DMS 273 (cell line): Measurements from ENCODE around the gene NCBP2L.

Experiments
- DNase-seq: peaks from one replicate; lab custom pipeline; 2025; ENCODE audit not compliant: unreplicated experiment; lab: John Stamatoyannopoulos, UW

Gene NCBP2L

DNA sequence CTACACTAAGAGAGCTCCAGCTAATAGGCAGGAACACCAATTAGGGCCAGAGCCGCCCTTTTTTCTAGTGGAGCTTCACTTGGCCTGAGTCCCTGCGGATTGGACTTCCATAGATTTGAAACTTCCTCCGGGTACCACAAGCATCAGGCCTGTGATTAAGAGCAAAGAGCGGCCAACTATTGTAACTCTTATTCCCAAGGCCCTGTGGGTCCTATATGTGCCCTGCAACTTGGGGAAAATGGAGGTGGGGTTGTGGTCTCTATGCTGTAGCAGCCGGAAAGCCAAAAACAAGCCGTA lies at the start of gene NCBP2L:
Gene NCBP2L, plus strand, starts transcription at position 198 of the 297 bp plus-strand sequence. CDS start 16,488 bp downstream, outside the sequence.
- DNase-seq, result no peak

DNA sequence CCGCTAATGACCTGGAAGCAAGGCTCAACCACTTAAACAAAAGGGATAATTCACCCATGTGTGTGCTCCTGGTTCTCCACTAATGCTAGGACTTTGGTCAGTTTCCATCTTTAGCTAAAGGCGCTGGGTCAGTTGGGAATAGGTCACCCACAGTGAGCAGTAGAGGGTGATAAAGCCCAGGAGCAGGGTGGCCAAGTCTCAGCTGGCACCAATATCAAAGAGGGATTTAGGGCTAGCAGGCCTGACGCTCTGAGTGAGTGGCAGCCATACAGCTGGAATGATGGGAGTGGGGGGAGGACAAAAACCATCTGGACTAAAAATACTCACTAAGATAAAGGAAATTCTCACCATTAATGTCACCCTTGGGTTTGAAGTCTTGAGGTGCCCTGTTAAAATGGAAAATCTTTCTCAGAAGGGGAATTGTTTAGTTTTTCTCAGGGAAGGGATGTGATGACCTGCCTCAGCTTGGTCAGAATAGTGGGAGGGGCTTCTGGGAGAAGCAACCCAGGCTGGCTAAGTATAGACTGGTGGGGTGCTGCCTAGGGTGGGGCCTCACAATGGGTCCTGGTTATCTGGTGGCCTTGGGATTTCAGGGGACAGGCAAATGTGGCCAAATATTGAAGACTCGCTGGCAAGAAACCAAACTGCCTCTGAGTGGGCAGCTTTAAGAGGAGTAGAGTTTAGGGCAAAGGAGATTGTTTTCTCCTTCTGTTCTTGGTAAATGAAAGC lies 49.0 kb upstream of the NCBP2L start:
- peak; percentile 43 for DNase-seq

DNA sequence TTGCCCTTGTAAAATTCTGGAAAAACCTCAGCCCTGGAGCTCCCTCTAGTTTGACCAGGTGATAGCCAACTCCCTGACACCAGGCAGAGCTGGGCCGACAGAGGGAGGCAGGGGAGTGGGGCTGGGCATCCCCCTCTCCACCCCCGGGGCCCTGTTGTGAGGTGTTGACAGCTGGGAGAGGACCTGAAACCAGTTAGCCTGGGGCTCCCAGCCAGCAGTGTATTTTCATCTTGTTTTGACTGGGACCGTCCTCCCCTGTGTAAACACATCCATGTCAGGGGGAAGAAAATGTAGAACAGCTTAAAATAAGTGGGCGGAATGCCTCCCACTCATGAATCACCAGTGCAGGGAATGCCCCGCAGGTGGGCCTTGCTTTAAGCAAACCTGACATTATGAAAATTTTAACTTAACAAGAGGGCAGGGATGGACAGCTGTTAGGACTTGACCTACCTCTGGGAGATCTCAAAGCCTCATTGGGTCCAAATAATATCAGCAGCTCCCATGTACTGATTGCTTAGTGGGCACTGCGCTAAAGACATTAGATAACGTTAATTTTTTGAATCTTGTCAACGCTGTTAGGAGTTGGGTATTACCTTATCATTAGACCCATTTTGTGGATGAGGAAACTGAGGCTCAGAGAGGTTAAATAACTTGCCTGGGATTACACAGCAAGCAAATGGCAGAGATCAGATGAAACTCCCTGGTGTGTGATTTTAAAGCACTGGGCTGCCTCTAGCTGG lies 47.8 kb upstream of the NCBP2L start:
- DNase-seq, result peak; percentile 69

DNA sequence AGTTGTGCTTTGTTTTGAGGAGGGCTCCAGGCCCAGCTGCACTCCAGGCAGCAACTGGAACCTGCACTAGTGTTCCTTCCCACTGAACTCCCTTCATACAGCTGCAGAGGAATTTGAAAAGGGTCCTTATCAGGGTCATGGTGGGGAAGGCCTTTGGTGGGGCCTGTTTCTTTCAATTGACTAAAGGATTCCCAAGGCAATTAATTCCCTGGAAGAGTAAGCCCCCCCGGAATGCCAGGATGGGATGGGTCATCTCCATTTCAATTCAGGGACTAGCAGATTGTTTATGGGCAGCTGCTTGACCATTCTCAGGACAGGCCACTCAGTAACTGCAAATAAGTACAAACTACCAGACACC lies 47.3 kb upstream of the NCBP2L start:
- no peak for DNase-seq

DNA sequence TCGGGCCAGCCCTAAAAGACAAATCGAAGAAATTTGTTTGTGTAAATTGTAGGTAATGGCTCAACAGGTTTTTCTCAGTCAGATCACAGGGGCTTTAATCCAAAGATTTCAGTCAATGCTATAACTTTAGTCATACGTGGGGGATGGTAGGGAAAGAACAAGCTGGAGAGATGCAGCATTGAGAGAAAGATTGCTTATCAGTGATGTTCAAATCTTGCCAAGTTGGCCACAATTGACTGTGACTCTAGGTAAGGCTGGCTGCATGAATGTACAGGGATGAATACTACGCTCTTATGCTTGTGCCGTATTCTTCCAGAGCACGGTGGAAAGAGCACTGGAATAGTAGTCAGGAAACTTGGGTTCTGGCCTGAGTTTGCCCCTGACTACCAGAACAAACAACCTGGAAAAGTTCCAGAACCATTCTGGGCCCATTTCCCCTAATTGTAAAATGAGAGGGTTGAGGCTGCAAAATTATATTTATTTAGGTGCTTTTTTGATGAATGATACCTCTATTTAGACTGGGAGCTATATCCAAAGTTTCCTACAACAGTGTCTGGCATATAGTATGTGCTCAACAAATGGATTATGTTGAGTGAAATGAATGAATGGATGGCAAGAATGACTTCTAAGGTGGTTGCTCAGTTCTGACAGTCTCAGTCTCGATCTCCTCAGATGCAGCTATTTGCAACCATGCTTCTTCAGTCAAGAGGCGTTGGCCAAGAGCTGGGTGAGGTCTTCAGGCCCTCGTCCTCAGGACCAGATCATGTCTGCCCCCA lies 46.4 kb upstream of the NCBP2L start:
- no peak for DNase-seq

DNA sequence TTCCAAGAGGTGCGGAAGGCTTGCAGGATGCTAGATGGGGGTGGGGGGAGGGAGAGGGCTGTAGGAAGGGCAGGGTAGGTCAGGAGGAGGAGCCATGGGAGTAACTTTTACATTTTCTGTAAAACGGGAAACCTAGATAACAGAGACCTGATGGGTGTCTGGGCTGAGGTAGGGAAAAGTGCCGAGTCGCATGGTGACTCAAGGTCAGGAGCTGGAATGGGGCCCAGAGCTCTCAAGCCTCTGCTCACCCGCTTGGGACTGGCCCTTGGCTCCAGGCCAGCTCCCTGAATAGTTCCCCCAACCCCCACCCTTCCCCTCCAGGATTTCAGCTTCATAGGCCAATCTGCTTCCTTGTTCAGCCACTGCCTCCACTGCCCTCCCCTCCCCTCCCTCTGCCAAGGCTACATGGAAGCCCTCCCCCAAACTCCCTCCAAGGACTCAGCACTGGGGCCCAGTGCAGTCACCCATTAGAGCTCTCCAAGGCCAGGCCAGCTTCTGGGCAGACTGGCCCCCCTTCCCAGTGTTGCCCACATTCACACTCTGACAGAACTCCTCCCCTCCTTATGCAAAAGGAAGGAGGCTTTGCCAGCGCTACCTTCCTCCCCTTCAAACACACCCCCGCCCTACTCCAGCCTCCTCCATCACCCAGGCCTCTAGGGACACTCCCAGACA lies 45.6 kb upstream of the NCBP2L start:
- peak; percentile 62 for DNase-seq

DNA sequence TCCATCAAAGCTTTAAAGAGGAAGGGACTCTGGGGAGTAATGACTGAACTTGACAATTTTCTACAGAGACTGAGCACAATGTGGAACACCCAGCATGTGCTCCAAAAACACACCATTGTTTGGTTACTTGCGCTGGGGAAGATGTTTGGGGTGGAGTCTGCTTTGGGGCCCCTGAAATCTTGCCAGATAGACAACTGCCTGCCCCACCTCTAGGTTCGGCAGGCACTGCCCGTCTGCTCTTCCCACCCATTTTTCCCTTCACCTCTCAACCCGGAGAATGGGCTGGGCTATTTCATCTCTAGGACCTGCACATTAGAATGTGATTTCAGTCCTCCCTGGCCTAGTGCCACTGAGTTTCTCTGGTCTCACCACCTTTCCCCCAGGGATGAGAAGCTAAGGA lies 43.8 kb upstream of the NCBP2L start:
- no peak for DNase-seq

DNA sequence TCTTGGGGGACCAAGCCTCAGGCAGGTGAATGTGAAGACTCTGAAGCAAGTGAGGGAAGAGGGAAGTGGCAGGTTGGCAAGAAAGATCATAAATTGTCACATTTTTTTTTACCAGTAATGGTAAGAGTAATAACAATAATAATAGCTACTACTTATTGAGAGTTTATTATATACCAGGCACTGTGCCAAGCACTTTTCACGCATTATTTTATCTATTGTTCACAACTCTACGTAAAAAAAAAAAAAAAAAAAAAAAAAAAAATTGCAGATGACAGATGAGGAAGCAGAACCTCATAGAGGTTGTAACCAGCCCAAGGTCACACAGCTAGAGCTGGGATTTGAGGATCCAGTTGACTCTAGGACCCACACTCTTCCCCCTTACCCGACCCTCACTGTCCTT lies 42.9 kb upstream of the NCBP2L start:
- no peak for DNase-seq

DNA sequence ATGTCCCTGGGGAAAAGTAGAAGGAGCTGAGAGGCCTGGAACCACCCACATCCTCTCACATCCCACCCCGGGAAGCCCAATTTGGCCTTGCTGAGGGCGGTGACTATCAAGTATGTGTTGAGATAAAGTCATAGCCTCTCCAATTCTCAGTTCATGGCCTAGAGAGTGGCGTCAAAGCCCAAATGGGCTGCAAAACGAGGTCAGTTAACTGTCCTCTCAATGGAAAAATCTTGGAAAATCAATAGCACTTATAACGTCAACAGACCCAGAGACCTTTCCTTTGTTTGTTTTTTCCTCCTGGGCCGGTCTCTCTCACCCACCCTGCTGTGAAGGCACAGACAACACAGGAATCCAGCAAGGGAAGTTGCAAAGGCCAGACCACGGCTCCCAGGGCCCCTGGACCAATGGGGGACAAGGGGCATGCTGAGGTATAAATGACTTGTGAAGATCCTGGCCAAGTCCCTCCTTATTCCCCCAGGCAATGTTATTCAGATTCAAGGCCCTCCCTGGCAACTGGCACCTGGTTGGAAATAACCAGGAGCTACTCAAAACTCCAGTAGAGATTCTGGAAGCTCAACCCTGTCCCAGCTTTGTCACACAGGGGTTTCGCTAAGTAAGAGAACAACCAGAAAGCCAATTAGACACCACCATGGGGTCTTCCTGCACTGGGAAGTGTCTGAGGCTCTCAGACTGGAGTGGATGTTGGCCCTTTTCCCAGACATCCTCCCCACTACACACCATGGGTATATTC lies 40.6 kb upstream of the NCBP2L start:
- DNase-seq, result no peak

DNA sequence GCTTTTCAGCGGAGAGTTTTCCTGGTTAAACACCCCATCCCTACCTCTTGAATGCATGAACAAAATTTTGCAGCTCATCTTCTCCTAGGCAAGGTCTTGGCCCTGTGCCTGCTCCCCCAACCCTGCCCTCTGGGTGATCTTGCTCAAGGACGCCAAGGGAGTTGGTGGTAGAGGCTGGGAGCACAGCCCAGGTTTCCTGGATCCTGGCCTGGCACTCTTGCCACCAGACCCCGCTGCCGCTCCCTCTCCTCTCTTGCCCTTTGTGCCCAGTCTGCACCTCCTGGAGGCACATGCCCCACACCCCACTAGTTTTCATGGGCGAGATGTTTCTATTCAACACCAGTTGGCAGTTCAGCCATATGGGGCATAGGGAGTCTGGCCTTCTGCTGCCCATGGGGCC lies 39.3 kb upstream of the NCBP2L start:
- DNase-seq, result peak; percentile 38

DNA sequence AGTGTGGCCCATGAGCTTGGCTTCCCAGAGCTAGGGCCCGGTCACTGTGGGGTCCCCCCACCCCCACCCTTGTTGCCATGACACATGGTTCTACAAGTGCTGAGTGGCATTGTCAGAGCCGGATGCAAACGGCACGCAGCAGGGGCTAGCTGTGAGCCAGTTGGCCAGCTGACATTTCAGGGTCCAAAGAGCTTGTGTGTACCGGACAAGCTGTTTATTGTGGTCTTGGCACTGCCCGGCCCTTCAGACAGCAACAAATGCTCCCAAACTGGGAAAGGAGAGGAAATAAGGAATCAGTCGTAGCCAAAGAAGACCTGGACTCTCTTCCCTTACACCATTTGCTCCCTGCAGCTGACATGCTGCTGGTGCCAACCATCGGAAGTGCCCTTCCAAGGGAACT lies 38.8 kb upstream of the NCBP2L start:
- DNase-seq, result no peak

DNA sequence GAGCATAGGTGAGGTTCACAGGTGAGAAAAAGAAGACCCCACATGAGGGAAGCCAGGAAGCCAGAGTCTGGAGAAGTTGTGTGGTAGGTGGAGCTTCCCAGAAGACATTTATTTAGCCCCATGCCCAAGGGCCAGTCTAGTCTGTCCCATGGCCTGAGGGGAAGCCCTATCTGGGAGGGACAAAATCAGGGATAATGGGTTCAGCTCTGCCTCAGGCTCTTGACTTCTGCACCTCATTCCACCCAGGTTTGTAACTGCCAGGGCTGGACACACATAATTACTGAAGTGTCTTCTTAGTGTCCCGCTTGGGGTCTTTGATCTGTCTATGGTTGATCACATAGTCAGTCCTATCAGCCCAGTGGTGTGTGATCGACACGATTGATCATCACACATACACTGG lies 38.0 kb upstream of the NCBP2L start:
- DNase-seq, result no peak

DNA sequence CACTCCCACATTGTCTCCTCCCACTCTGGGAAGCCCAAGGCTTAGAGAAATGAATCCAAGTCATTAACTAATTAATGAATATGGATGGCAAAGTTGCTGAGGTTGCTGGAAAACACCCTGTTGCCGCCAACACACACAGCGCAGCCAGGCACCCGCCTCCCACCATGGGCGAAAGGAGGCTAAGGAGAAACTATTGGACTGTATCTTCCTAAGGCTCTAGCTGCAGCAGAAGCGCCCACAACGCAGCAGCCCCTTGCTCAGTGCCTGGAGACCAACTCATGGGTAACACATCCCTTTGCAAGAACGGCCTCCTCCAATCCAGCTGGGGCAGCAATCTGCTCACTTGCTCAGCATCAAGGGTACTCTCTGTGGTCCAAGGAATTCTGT lies 36.1 kb upstream of the NCBP2L start:
- DNase-seq, result no peak

DNA sequence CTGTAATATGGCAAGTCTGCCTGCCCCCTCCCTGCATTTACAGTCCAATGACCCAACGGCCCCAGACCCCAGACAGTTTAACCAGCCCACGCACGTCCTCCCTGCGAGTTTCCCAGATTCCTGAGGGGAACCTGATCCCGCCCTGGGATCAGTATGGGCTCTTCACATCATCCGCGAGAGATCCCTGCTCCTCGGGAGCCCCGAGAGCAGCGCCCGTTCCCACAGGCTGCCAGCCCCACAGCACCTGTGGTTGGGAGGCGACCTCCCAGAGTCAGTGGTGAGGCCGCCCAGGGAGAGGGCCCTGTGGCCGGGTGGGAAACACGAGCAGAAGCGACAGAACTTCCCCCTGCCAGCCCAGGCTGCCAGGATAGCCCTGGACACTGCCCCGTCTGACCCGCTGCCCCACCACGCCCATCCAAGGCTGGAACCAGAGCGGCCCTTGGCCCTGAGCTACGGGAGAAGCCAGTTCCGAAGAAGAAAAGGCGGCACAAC lies 34.8 kb upstream of the NCBP2L start:
- no peak for DNase-seq

DNA sequence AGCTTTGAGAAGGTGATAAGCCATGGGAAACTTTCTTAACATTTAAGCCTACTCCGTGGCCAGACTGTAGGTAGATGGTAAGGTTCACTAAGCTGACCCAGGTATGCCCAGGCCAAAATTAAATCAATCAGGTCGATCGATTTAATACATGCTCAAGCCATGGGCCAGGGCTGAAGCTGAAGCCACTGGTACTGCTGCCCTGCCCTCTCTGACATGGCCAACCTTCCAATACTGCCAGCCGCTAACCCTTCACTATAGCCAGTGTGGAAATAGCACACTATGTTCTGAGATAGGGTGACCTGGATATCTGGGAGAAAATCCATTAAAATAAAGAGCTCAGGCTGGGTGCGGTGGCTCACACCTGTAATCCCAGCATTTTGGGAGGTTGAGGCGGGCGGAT lies 33.5 kb upstream of the NCBP2L start:
- no peak for DNase-seq

DNA sequence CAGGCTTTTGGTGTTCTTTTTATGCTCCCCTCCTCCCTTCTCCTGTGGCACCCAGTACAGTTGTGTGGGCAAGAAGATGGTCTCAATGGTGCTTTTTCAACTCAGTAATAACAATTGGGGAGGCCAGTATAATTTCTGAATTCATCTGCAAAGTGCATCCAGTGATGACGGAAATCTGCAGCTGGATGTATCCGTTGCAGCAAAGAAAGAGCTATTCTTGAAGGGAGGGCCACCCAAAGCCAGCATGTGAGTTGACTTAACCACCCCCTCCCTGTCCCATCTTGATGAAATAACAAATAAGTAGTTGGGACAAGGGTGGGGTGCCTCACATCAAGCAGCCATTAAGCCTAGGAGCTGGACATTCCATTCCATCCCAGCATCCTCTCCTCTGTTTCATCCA lies 32.7 kb upstream of the NCBP2L start:
- DNase-seq, result no peak

DNA sequence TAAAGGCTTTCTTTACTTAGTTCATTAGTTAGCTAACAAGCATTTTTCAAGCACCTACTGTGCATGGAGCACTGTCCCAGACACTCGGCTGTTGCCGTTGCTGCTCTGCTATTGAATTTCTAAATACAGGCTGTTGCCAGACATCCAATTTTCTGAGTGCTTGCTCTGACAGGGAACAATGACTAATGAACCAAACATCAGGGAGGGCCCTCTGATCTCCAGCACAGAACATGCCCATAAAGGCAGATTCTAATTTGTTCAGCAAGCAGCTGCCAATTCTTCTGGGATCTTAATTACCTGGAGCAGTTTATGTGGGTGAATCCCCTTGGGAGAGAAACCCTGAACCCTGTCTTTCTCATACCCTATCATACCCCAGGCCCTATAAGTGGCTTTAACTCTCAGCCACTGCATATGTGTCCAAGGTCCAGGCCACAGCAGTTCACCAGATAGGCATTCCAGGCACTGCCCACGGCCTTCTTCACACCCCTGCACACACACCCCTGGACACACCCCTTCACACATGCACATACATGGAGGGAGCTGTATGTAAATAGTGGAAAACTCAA lies 29.9 kb upstream of the NCBP2L start:
- peak; percentile 13 for DNase-seq

DNA sequence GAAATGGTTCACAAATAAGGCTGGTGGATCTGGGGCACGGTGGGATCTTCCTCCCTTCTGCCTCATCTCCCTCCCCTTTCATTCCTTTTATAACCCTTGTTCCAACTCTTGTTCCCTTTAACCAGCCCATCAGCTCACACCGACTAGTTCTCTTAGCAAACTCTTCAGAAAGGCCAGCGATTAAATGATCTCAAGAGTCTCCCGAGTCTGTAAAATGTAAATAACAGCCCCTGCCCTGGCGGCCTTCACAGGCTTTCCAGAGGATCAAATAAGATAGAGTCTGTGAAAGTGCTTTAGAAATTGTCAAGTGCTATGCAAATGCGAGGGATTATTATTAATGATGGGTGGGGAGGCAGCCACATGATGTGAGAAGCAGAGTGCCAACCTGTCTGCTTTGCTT lies 29.0 kb upstream of the NCBP2L start:
- DNase-seq, result no peak

DNA sequence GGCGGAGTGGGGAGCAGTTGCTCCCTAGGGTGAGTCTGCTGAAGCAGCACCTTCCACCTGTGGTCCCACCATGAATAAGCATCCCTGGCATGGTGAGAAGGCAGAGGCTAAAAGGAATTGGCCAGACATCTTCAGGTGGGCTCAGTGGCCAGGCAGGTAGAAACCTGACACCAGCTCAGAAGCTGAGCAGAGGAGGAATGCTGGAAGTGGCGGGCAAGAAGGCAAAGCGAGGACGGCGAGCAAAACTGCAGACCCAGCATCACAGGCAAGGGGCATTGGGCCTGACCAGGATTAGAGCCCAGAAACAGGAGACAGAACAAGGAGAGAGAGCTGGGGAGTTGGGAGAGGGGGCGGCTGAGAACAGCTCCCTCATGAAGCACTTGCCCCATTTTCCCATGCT lies 27.3 kb upstream of the NCBP2L start:
- no peak for DNase-seq

DNA sequence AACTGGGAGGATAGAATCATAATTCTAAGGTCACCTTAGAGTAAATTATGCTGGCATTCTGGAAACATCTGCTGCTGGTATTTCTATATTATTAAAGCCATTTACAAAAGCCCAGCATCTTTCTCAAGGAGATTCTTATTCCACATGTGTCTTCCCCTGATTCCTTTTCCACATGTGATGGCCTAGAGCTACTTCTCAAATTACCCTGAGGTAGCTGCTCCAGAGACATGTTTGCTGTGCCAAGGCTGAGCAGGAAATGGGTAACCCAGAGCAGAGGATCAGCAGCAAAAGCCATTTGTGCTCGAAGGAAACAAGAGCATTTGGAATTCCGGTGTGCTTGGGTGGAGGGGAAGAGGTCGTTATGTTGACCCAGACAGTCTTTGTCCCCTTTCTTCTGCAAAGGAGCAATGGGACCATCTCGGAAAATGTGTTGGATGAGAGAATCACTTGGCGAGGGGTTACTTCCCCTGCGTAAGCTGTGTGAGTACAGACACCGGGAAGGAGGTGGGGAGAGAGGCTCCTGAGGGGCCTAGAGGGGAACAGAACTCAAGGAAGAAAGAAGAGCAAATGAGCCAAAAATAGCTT lies 26.6 kb upstream of the NCBP2L start:
- no peak for DNase-seq
